Sigmoid colon (tissue), 7 donors: Measurements from ENCODE around the gene CHERP. TPM values are rescaled to one million over a fixed set of nuclear protein-coding genes. Genes with fewer than 3 reads are reported as not detected.

Experiments used
- DNase-seq: peaks from one replicate; pipeline ENCODE4 v3.0.0-alpha.2; 2019
- H3K27ac ChIP-seq, 4 donors: fragments of 200-600 bp; sonication (generic); one replicate each; pipeline ENCODE4 v1.5.1; 2016 to 2019; ENCODE audit warnings: mild to moderate bottlenecking in 1 of 4
- H3K27me3 ChIP-seq, 3 donors: fragments of 200-600 bp; sonication (generic); one replicate each; pipeline ENCODE4 v1.5.1; 2019; ENCODE audit warnings: mild to moderate bottlenecking in 1 of 3
- H3K36me3 ChIP-seq, 4 donors: fragments of 200-600 bp; sonication (generic); one replicate each; pipeline ENCODE4 v1.5.1; 2016 to 2019
- H3K4me1 ChIP-seq, 4 donors: fragments of 200-600 bp; sonication (generic); one replicate each; pipeline ENCODE4 v1.5.1; 2017 to 2019
- H3K4me3 ChIP-seq, 4 donors: fragments of 200-600 bp; sonication (generic); one replicate each; pipeline ENCODE4 v1.5.1; 2017 to 2019; ENCODE audit warnings: mild to moderate bottlenecking in 2 of 4, moderate library complexity in 1 of 4
- H3K9me3 ChIP-seq, 4 donors: fragments of 200-600 bp in 3 of 4; sonication (generic) in 3 of 4; one replicate each; pipeline versions ENCODE4 v1.5.1 to v1.6.1; 2013 to 2019
- EP300 ChIP-seq, 4 donors: sonication (generic); formaldehyde crosslinking; IDR thresholded peaks; one replicate each; pipeline ENCODE4 v1.6.1; 2017; ENCODE audit warnings: antibody characterized with exemption in 4 of 4
- POLR2A ChIP-seq, 2 donors: fragments of 450-650 bp; IDR thresholded peaks; one replicate each; pipeline ENCODE4 v1.6.1; 2016; ENCODE audit warnings: antibody characterized with exemption in 2 of 2, mild to moderate bottlenecking in 2 of 2, moderate library complexity in 2 of 2
- POLR2AphosphoS5 ChIP-seq, 4 donors: sonication (generic); formaldehyde crosslinking; IDR thresholded peaks; one replicate each; pipeline ENCODE4 v1.6.1; 2017; ENCODE audit warnings: antibody characterized with exemption in 4 of 4
- WGBS, 2 donors: extraction: QIAGEN DNeasy Blood & Tissue Kit; methylation state at CpG; one replicate each; pipeline ENCODE4 v1.1.7; 2013; 5-methylcytosine and 5-hydroxymethylcytosine counted together
- intact Hi-C: fragments of 100-400 bp; cut with DNase I; formaldehyde crosslinking; loops from one replicate; pipeline ENCODE4 v1.15.1; 2023
- polyA plus RNA-seq, 3 donors: library from polyadenylated mRNA; stranded (reverse); fragments of 200-250 nt; gene quantifications; one replicate each; pipeline ENCODE4 v1.2.3, GENCODE V29; 2013
- total RNA-seq, 4 donors: library from RNA; depleted of rRNA; stranded (reverse); fragments of >200 nt; gene quantifications; one replicate each; pipeline ENCODE4 v1.1.0, GENCODE V29; 2016
- TF ChIP-seq, protein P1 (sequence below), 4 experiments: fragments of 450-650 bp in 3 of 4; fragments of 200-600 bp in 1 of 4; IDR thresholded peaks; one replicate each; pipeline ENCODE4 v1.5.1; 2016 to 2019; ENCODE audit warnings: antibody characterized with exemption in 4 of 4, mild to moderate bottlenecking in 3 of 4, moderate library complexity in 2 of 4
- donor health status: healthy with polysubstance abuse.
- donor health status: Bipolar disorder and iron deficiency.
- donor health status: healthy.

Gene CHERP
- total and polyA plus RNA-seq, 7 donors: 5.6 to 32.7 (median 8.6) TPM

DNA sequence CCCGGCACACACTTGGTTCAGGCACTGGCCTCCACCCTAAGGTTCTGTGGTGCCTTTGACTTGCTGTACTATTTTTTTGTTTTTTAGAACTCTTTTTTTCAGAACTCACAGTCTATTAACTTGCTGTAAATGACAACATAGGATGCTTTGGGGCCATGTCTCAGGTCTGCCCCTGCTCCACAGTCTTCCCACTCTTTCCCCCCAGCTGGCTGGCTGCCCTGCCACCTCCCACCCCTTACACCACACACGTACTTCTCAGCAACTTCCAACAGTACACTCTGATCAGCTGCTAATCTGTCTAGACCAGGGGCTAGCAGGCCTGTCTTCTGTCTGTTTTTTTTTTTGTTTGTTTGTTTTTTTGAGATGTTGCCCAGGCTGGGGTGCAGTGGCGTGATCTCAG lies 38.0 kb downstream of the CHERP start:
- TF ChIP-seq, protein P1, sequence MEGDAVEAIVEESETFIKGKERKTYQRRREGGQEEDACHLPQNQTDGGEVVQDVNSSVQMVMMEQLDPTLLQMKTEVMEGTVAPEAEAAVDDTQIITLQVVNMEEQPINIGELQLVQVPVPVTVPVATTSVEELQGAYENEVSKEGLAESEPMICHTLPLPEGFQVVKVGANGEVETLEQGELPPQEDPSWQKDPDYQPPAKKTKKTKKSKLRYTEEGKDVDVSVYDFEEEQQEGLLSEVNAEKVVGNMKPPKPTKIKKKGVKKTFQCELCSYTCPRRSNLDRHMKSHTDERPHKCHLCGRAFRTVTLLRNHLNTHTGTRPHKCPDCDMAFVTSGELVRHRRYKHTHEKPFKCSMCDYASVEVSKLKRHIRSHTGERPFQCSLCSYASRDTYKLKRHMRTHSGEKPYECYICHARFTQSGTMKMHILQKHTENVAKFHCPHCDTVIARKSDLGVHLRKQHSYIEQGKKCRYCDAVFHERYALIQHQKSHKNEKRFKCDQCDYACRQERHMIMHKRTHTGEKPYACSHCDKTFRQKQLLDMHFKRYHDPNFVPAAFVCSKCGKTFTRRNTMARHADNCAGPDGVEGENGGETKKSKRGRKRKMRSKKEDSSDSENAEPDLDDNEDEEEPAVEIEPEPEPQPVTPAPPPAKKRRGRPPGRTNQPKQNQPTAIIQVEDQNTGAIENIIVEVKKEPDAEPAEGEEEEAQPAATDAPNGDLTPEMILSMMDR (IDR thresholded peaks at IDR 0.05): no peak
- TF ChIP-seq POLR2A (IDR thresholded peaks at IDR 0.05) (no peak), POLR2AphosphoS5 (IDR thresholded peaks at IDR 0.05) (no peak), EP300 (IDR thresholded peaks at IDR 0.05) (no peak)
- H3K27ac ChIP-seq: no peak overlapping the region
- no peaks in the 10 kb centered on the region for H3K9me3 ChIP-seq
- H3K27me3 ChIP-seq: no peaks in the 10 kb centered on the region
- no peak for DNase-seq
- intact Hi-C loops: no loop called here
- no peak overlapping the region for H3K4me3 ChIP-seq
- peaks cover 0 to 81% (median 18%) of the 10 kb centered on the region in 4 donors for H3K36me3 ChIP-seq
- no peaks in the 10 kb centered on the region for H3K4me1 ChIP-seq
- 89 to 93% methylated on average over 3 of the region's 3 CpGs for WGBS, 2 donors

DNA sequence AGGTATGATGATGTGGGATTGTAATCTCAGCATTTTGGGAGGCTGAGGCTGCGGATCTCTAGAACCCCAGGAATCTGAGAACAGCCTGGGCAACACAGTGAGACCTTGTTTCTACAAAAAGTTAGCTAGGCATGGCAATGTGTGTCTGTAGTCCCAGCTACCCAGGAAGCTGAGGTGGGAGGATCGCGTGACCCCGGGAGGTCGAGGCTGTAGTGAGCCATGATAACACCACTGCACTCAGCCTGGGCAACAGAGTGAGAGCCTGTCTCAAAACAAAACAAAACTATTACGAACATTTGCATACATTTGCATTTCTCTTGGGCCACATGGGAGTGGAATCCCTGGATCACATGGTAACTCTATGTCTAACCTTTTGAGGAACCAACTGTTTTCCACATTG lies 44.4 kb downstream of the CHERP start:
- H3K27me3 ChIP-seq: no peaks in the 10 kb centered on the region
- H3K4me3 ChIP-seq: no peak overlapping the region
- TF ChIP-seq POLR2A (IDR thresholded peaks at IDR 0.05) (no peak), POLR2AphosphoS5 (IDR thresholded peaks at IDR 0.05) (no peak), EP300 (IDR thresholded peaks at IDR 0.05) (no peak)
- TF ChIP-seq, protein P1 (IDR thresholded peaks at IDR 0.05): no peak
- 96 to 97% methylated on average over 6 of the region's 6 CpGs for WGBS, 2 donors
- peaks cover 0 to 23% (median 8%) of the 10 kb centered on the region in 4 donors for H3K36me3 ChIP-seq
- H3K4me1 ChIP-seq: peaks cover 0 to 13% (median 11%) of the 10 kb centered on the region in 4 donors
- no peak overlapping the region for H3K27ac ChIP-seq
- intact Hi-C loops: no loop called here
- no peak for DNase-seq
- no peaks in the 10 kb centered on the region for H3K9me3 ChIP-seq

DNA sequence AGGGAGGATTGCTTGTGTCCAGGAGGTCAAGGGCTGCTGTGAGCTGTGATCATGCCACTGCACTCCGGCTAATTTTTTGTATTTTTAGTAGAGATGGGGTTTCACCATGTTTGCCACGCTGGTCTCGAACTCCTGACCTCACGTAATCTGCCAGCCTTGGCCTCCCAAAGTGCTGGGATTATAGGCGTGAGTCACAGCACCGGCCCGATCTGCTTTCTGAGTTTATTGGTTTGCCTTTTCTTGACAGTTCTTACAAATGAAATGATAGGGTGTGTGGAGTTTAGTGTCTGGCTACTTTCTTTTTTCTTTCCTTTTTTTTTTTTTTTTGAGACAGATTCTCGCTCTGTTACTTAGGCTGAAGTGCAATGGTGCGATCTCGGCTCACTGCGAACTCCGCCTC lies 45.2 kb downstream of the CHERP start:
- WGBS, 2 donors: 64 to 83% methylated on average over 12 of the region's 12 CpGs
- intact Hi-C loops: no loop called here

DNA sequence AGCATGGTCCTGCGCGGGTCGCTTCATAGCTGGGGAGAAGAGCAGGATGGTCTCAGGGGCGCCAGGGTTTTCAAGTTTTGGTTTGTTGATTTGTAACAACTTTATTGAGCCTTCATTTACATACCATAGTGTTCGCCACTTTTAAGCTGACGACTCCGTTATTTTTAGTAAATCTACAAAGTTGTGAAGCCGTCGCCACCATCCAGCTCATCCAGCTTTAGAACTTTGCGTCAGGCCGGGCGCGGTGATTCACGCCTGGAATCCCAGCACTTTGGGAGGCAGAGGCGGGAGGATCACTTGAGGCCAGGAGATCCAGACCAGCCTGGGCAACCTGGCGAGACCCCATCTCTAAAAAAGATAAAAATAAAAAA lies 45.6 kb downstream of the CHERP start:
- intact Hi-C loops: loop anchor here (1.0 kb wide), 2 partner anchors 24 to 132 kb away; partner anchors contain the start of gene MED26
- H3K36me3 ChIP-seq: peaks cover 0 to 13% (median 2%) of the 10 kb centered on the region in 4 donors

More for the DNA sequence above, 45.2 kb downstream of the CHERP start:
- Histone ChIP-seq H3K9me3 (no peaks in the 10 kb centered on the region), H3K27ac (peak overlapping the region; percentile 82 to 89 (median 86)), H3K4me3 (peak overlapping the region in 3 of 4 donors; percentile 72 to 75 (median 74)), H3K4me1 (peaks cover 0 to 13% (median 11%) of the 10 kb centered on the region in 4 donors), H3K36me3 (peaks cover 0 to 16% (median 4%) of the 10 kb centered on the region in 4 donors), H3K27me3 (no peaks in the 10 kb centered on the region)
- no peak for DNase-seq
- no peak for TF ChIP-seq POLR2AphosphoS5 (IDR thresholded peaks at IDR 0.05)
- TF ChIP-seq, protein P1 (IDR thresholded peaks at IDR 0.05): no peak
- TF ChIP-seq POLR2A (IDR thresholded peaks at IDR 0.05): no peak
- no peak for TF ChIP-seq EP300 (IDR thresholded peaks at IDR 0.05)

More for the DNA sequence above, 45.6 kb downstream of the CHERP start:
- Histone ChIP-seq H3K4me3 (peak overlapping the region; percentile 72 to 75 (median 74)), H3K9me3 (no peaks in the 10 kb centered on the region), H3K4me1 (peaks cover 0 to 13% (median 11%) of the 10 kb centered on the region in 4 donors), H3K27me3 (no peaks in the 10 kb centered on the region), H3K27ac (peak overlapping the region; percentile 82 to 89 (median 86))
- TF ChIP-seq, protein P1 (IDR thresholded peaks at IDR 0.05): no peak
- TF ChIP-seq POLR2A (IDR thresholded peaks at IDR 0.05) (no peak), POLR2AphosphoS5 (IDR thresholded peaks at IDR 0.05) (no peak), EP300 (IDR thresholded peaks at IDR 0.05) (no peak)
- 14 to 30% methylated on average over 16 of the region's 16 CpGs for WGBS, 2 donors
- DNase-seq: peak; percentile 80
